ENCODE data around the gene PHF23.

Gene PHF23

GRCh38 chr17:7204828-7205461 is 34.3 kb downstream of the PHF23 start:
- DNase-seq (ENCODE audit: insufficient read length, low spot score) = peak; percentile 98
- FAIRE-seq = no peak
- no peak for TF ChIP-seq CTCF (IDR thresholded peaks at IDR 0.05; ENCODE audit: insufficient read depth, missing control alignments)

GRCh38 chr17:7204336-7204735 is 34.9 kb downstream of the PHF23 start:
- DNase-seq (ENCODE audit: insufficient read length, low spot score) = peak; percentile 65
- FAIRE-seq = no peak
- TF ChIP-seq CTCF (IDR thresholded peaks at IDR 0.05; ENCODE audit: insufficient read depth, missing control alignments) = no peak

- FAIRE-seq (no peak), DNase-seq (ENCODE audit: insufficient read length, low spot score) (no peak)
- no peak for TF ChIP-seq CTCF (IDR thresholded peaks at IDR 0.05; ENCODE audit: insufficient read depth, missing control alignments)
Observed at GRCh38 chr17:7203391-7203790, 35.9 kb downstream of the PHF23 start.

- FAIRE-seq = no peak
- no peak for DNase-seq (ENCODE audit: insufficient read length, low spot score)
- no peak for TF ChIP-seq CTCF (IDR thresholded peaks at IDR 0.05; ENCODE audit: insufficient read depth, missing control alignments)
Observed at GRCh38 chr17:7196651-7197401, 42.4 kb downstream of the PHF23 start.

- no peak for DNase-seq (ENCODE audit: insufficient read length, low spot score)
- no peak for FAIRE-seq
Observed at GRCh38 chr17:7195971-7196370, 43.3 kb downstream of the PHF23 start.

GRCh38 chr17:7192271-7192937 is 46.9 kb downstream of the PHF23 start:
- TF ChIP-seq CTCF (IDR thresholded peaks at IDR 0.05; ENCODE audit: insufficient read depth, missing control alignments) = no peak
- no peak for FAIRE-seq
- DNase-seq (ENCODE audit: insufficient read length, low spot score) = peak; percentile 53

More at GRCh38 chr17:7195971-7196370, 43.3 kb downstream of the PHF23 start:
- TF ChIP-seq CTCF (IDR thresholded peaks at IDR 0.05; ENCODE audit: insufficient read depth, missing control alignments) = no peak
